ENCODE measurements around the gene CARD9. TPM values are rescaled to one million over a fixed set of nuclear protein-coding genes. Genes with fewer than 3 reads are reported as not detected.
A peak's percentile ranks its signal among the peaks of the same experiment; 100 is the strongest.
"Not testable (repeated sequence)": the region's sequence is repeated elsewhere in the genome, so short reads cannot be mapped to it uniquely, and the experiment has no call there.

The CARD9 gene
- total RNA-seq, 6 experiments from 2014 or later = 0.48 to 1.6 (median 1.1) TPM

- intact Hi-C loops (cut with DNase I) = no loop called here
- DNase-seq (no peak), ATAC-seq (no peak)
- Histone ChIP-seq H3K4me1 (peaks cover 0 to 19% (median 8%) of the 10 kb centered on the region in 4 donors), H3K27ac (peak overlapping the region in 1 of 3 donors; percentile 86), H3K36me3 (peaks cover 0 to 53% (median 19%) of the 10 kb centered on the region in 4 donors), H3K9me3 (no peaks in the 10 kb centered on the region), H3K27me3 (no peaks in the 10 kb centered on the region), H3K4me3 (peak overlapping the region; percentile 93 to 98 (median 93))
- 15% methylated on average over 4 of the region's 4 CpGs for WGBS (ENCODE audit: insufficient coverage, low coverage, low lambda C conversion rate, missing lambda C conversion rate)
- TF ChIP-seq, protein P1, sequence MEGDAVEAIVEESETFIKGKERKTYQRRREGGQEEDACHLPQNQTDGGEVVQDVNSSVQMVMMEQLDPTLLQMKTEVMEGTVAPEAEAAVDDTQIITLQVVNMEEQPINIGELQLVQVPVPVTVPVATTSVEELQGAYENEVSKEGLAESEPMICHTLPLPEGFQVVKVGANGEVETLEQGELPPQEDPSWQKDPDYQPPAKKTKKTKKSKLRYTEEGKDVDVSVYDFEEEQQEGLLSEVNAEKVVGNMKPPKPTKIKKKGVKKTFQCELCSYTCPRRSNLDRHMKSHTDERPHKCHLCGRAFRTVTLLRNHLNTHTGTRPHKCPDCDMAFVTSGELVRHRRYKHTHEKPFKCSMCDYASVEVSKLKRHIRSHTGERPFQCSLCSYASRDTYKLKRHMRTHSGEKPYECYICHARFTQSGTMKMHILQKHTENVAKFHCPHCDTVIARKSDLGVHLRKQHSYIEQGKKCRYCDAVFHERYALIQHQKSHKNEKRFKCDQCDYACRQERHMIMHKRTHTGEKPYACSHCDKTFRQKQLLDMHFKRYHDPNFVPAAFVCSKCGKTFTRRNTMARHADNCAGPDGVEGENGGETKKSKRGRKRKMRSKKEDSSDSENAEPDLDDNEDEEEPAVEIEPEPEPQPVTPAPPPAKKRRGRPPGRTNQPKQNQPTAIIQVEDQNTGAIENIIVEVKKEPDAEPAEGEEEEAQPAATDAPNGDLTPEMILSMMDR (IDR thresholded peaks at IDR 0.05) = no peak
- no peak for TF ChIP-seq POLR2A (IDR thresholded peaks at IDR 0.05)
Observed at GRCh38 chr9:136411378-136411777, 37.9 kb upstream of the CARD9 start.

DNA sequence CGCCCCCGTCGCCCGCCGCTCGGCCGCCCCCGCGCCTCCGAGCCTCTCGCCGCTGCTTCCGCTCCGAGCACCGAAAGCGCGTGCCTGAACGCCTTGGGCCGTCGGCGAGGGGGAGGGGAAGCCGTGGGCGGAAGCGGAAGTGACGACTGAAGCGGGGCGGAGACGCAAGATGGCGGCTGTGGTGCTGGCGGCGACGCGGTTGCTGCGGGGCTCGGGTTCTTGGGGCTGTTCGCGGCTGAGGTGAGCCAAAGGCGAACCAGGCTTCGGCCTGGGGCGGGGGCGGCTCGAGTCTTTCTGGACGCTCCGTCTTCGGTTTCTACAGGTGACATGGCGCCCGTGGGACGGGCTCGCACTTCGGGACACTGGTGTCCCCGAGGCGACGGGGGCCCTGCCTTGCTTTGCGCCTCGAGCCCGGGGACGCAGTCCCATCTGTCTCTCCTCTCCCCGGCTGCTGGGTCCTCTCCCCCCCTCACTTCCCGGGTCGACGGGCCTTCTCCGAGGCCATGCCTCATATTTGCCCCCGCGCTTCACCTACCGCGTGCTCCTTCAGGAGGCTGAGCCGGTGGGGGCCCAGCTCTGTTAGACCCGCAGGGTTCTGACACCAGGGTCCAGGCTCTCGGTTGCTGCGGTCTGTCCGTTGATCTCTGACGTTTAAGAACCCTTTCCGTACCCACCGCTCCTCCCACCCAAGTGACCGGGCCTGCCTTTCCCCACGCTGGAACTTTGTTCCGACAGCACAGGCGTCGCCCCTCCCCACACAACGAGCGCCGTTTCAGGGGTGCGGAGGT is 37.2 kb upstream of the CARD9 start, which contains the start of the genes ENTR1 and PMPCA:
Gene ENTR1 (minus strand): TSS at position 115 of the 788 bp plus-strand sequence. CDS start 217 bp downstream, outside the sequence.
Gene PMPCA (plus strand): TSS at position 159 of the 788 bp plus-strand sequence. CDS start 11 bp downstream, at position 170.
- DNase-seq (peak; percentile 94 to 95 (median 95)), ATAC-seq (peak; percentile 86 to 94 (median 92))
- Histone ChIP-seq H3K27ac (peak within 1 kb of the TSS; percentile 74 to 86 (median 79)), H3K36me3 (peaks cover 0 to 51% (median 17%) of the 10 kb centered on the region in 4 donors), H3K27me3 (no peaks in the 10 kb centered on the region), H3K4me1 (peaks cover 0 to 19% (median 8%) of the 10 kb centered on the region in 4 donors), H3K4me3 (peak within 1 kb of the TSS; percentile 93 to 98 (median 93)), H3K9me3 (no peaks in the 10 kb centered on the region)
- TF ChIP-seq, protein P1 (IDR thresholded peaks at IDR 0.05) = no peak
- TF ChIP-seq POLR2A (IDR thresholded peaks at IDR 0.05) = peak; percentile 77
- intact Hi-C loops (cut with DNase I) = no loop called here
- under 1% methylated on average over 34 of the region's 83 CpGs for WGBS (ENCODE audit: insufficient coverage, low coverage, low lambda C conversion rate, missing lambda C conversion rate)

DNA sequence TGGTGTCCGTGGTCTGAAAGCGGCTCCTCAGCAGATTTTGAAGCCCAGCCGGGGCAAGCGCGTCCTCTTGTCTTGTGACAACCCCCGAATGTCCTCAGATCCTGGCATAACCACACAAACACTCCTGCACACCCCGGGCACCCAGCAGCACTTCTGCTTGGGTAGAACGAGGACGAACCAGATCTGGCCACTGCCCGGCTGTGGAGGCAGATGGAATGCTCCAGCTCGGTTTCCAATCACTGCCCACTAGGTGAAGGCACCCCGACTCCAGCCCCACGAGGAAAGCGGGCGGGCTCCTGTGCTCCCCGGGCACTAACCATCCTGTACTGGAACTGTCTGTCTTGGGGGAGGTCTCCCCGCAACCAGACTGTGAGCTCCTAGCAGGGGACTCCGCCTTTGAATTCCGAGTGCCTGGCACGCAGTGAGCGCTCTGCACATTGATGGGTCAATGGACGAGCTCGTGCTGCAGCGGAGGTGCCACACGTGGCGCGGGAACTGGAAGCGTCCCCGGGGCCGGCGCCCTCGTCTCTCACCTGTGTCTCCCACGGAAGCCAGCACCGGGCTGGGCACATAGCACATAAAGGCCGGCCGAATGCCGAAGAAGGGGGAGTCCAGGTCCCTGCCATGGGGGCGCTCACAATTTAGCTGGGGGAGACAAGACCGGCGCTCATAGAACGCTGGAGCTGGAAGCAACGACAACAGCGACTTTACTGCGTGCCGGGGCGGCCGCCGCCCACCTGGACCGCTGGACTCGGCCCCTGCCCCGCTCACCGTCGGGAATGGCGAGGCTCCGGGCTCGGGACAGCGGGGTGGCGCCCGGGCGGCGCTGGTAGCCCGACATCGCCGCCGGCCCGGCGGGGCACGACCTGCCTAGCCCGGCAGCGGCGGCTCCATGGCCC is 36.3 kb upstream of the CARD9 start:
- peaks cover 0 to 54% (median 18%) of the 10 kb centered on the region in 4 donors for H3K36me3 ChIP-seq
- H3K4me3 ChIP-seq = peak overlapping the region; percentile 74 to 98 (median 93)
- H3K4me1 ChIP-seq = peaks cover 0 to 19% (median 8%) of the 10 kb centered on the region in 4 donors
- H3K27ac ChIP-seq = peak overlapping the region; percentile 63 to 86 (median 67)
- DNase-seq (peak; percentile 64 to 79 (median 73)), ATAC-seq (peak; percentile 58 to 69 (median 64))
- 7% methylated on average over 24 of the region's 71 CpGs for WGBS (ENCODE audit: insufficient coverage, low coverage, low lambda C conversion rate, missing lambda C conversion rate)
- intact Hi-C loops (cut with DNase I) = no loop called here
- no peaks in the 10 kb centered on the region for H3K27me3 ChIP-seq
- no peak for TF ChIP-seq POLR2A (IDR thresholded peaks at IDR 0.05)
- TF ChIP-seq, protein P1 (IDR thresholded peaks at IDR 0.05) = no peak
- H3K9me3 ChIP-seq = no peaks in the 10 kb centered on the region

DNA sequence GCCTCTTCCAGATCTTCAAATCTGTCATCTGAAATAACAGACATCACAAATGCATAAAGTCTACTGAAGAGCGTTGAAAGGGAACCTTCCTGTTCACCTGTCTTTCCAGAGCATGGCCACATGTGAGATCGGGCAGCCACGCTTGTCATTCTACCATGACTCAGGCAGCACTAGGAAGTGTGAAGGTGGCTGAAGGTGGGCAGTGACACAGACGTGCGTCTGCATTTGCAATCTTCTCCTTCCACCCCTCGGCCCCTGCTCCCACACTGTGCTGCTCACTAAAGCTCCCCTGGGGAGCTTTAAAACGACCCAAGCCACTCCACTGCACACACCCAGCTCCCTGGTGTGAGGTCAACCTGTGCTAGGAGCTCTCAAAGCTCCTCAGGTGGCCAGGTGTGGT is 34.4 kb upstream of the CARD9 start:
- intact Hi-C loops (cut with DNase I) = no loop called here
- Histone ChIP-seq H3K9me3 (no peaks in the 10 kb centered on the region), H3K27ac (no peak overlapping the region), H3K4me3 (no peak overlapping the region), H3K27me3 (no peaks in the 10 kb centered on the region), H3K4me1 (peaks cover 0 to 19% (median 8%) of the 10 kb centered on the region in 4 donors), H3K36me3 (peaks cover 0 to 43% (median 13%) of the 10 kb centered on the region in 4 donors)
- no peak for DNase-seq
- no peak for ATAC-seq
- WGBS (ENCODE audit: insufficient coverage, low coverage, low lambda C conversion rate, missing lambda C conversion rate) = 78% methylated on average over 4 of the region's 7 CpGs
- TF ChIP-seq, protein P1 (IDR thresholded peaks at IDR 0.05) = no peak
- no peak for TF ChIP-seq POLR2A (IDR thresholded peaks at IDR 0.05)

- Histone ChIP-seq H3K4me1 (peaks cover 0 to 19% (median 8%) of the 10 kb centered on the region in 4 donors), H3K36me3 (peaks cover 0 to 36% (median 11%) of the 10 kb centered on the region in 4 donors)
- H3K9me3 ChIP-seq; H3K27ac ChIP-seq; H3K27me3 ChIP-seq; H3K4me3 ChIP-seq; intact Hi-C loops (cut with DNase I); ATAC-seq; DNase-seq: not testable (repeated sequence)
- no CpG with 5 or more reads among the region's 28 CpGs for WGBS (ENCODE audit: insufficient coverage, low coverage, low lambda C conversion rate, missing lambda C conversion rate)
Observed at GRCh38 chr9:136407061-136407460, 33.6 kb upstream of the CARD9 start.

- H3K27ac ChIP-seq; ATAC-seq; intact Hi-C loops (cut with DNase I); H3K4me1 ChIP-seq; H3K4me3 ChIP-seq; H3K9me3 ChIP-seq; H3K27me3 ChIP-seq; DNase-seq: not testable (repeated sequence)
- WGBS (ENCODE audit: insufficient coverage, low coverage, low lambda C conversion rate, missing lambda C conversion rate) = 77% methylated on average over 6 of the region's 10 CpGs
- H3K36me3 ChIP-seq = peaks cover 0 to 40% (median 11%) of the 10 kb centered on the region in 4 donors
Observed at GRCh38 chr9:136405904-136406303, 32.4 kb upstream of the CARD9 start.
